T-helper 2 cell treated with Interferon-gamma antibody and Interleukin-4, amounts not matched to agents 5 μg/mL and 100 μg/mL, for 36 hours (primary cell): ENCODE data around the gene SCYGR8.
"Not testable (repeated sequence)": the region's sequence is repeated elsewhere in the genome, so short reads cannot be mapped to it uniquely, and the experiment has no call there.

ENCODE experiments used
- DNase-seq: peaks from one replicate; pipeline ENCODE4 v3.0.0; 2021; ENCODE audit warnings: low spot score
- H3K27ac Mint-ChIP-seq: one replicate; pipeline ENCODE4 v1.8.0; 2021; ENCODE audit warnings: mild to moderate bottlenecking, mixed read lengths
- H3K27me3 Mint-ChIP-seq: one replicate; pipeline ENCODE4 v1.8.0; 2021; ENCODE audit warnings: low read depth, mixed read lengths
- H3K36me3 Mint-ChIP-seq: one replicate; pipeline ENCODE4 v1.8.0; 2021; ENCODE audit warnings: low read depth, mixed read lengths
- H3K4me1 Mint-ChIP-seq: one replicate; pipeline ENCODE4 v1.8.0; 2021; ENCODE audit warnings: low read depth, mixed read lengths
- H3K4me3 Mint-ChIP-seq: one replicate; pipeline ENCODE4 v1.8.0; 2022; ENCODE audit warnings: mild to moderate bottlenecking, moderate library complexity, mixed read lengths
- H3K9me3 Mint-ChIP-seq: one replicate; pipeline ENCODE4 v1.8.0; 2021; ENCODE audit warnings: mixed read lengths

The SCYGR8 gene

GRCh38 chr2:227724394-227725039 is 21.2 kb upstream of the SCYGR8 start, which contains the start of gene SCYGR6:
Gene SCYGR6, minus strand, starts transcription at chr2:227724757. Its CDS starts 0 bp downstream, at chr2:227724757.
- no peak within 1 kb of the TSS for H3K4me3 Mint-ChIP-seq
- H3K27me3 Mint-ChIP-seq, result no peaks in the 10 kb centered on the region
- H3K4me1 Mint-ChIP-seq, result no peaks in the 10 kb centered on the region
- no peaks in the 10 kb centered on the region for H3K9me3 Mint-ChIP-seq
- H3K36me3 Mint-ChIP-seq, result no peaks in the 10 kb centered on the region
- no peak for DNase-seq
- H3K27ac Mint-ChIP-seq, result no peak within 1 kb of the TSS

GRCh38 chr2:227728035-227728434 is 17.7 kb upstream of the SCYGR8 start, which contains the start of gene SCYGR7:
Gene SCYGR7, plus strand, starts transcription at chr2:227728335. Its CDS starts 0 bp downstream, at chr2:227728335.
- Mint-ChIP-seq H3K27ac (no peak within 1 kb of the TSS), H3K4me1 (no peaks in the 10 kb centered on the region), H3K9me3 (no peaks in the 10 kb centered on the region), H3K4me3 (no peak within 1 kb of the TSS), H3K27me3 (no peaks in the 10 kb centered on the region), H3K36me3 (no peaks in the 10 kb centered on the region)
- no peak for DNase-seq

- H3K4me3 Mint-ChIP-seq, result no peak overlapping the region
- H3K4me1 Mint-ChIP-seq, result no peaks in the 10 kb centered on the region
- no peaks in the 10 kb centered on the region for H3K27me3 Mint-ChIP-seq
These were observed 6.3 kb upstream of the SCYGR8 start for GRCh38 chr2:227739351-227739750.

GRCh38 chr2:227740705-227741104 is 5.0 kb upstream of the SCYGR8 start:
- not testable (repeated sequence) for H3K4me1 Mint-ChIP-seq, H3K27me3 Mint-ChIP-seq, H3K4me3 Mint-ChIP-seq, H3K27ac Mint-ChIP-seq, DNase-seq, H3K9me3 Mint-ChIP-seq, H3K36me3 Mint-ChIP-seq

More at GRCh38 chr2:227739351-227739750, 6.3 kb upstream of the SCYGR8 start:
- H3K27ac Mint-ChIP-seq, result no peak overlapping the region
- no peak for DNase-seq
- H3K9me3 Mint-ChIP-seq, result no peaks in the 10 kb centered on the region
- H3K36me3 Mint-ChIP-seq, result no peaks in the 10 kb centered on the region

- no peaks in the 10 kb centered on the region for H3K4me1 Mint-ChIP-seq
- H3K27ac Mint-ChIP-seq, result no peak overlapping the region
- no peak overlapping the region for H3K4me3 Mint-ChIP-seq
- H3K9me3 Mint-ChIP-seq, result no peaks in the 10 kb centered on the region
- no peaks in the 10 kb centered on the region for H3K27me3 Mint-ChIP-seq
- H3K36me3 Mint-ChIP-seq, result no peaks in the 10 kb centered on the region
- no peak for DNase-seq
These were observed 2.4 kb downstream of the SCYGR8 start for GRCh38 chr2:227748079-227748478.

- H3K4me3 Mint-ChIP-seq, H3K9me3 Mint-ChIP-seq, DNase-seq, H3K27ac Mint-ChIP-seq, H3K27me3 Mint-ChIP-seq, H3K36me3 Mint-ChIP-seq, H3K4me1 Mint-ChIP-seq: not testable (repeated sequence)
These were observed 10.6 kb downstream of the SCYGR8 start for GRCh38 chr2:227756261-227756660.

GRCh38 chr2:227759411-227760118 is 13.9 kb downstream of the SCYGR8 start:
- no peaks in the 10 kb centered on the region for H3K9me3 Mint-ChIP-seq
- H3K4me1 Mint-ChIP-seq, result no peaks in the 10 kb centered on the region
- DNase-seq, result no peak
- no peak overlapping the region for H3K27ac Mint-ChIP-seq
- H3K27me3 Mint-ChIP-seq, result no peaks in the 10 kb centered on the region
- no peak overlapping the region for H3K4me3 Mint-ChIP-seq
- no peaks in the 10 kb centered on the region for H3K36me3 Mint-ChIP-seq

- H3K4me3 Mint-ChIP-seq, result no peak overlapping the region
- no peaks in the 10 kb centered on the region for H3K36me3 Mint-ChIP-seq
- H3K9me3 Mint-ChIP-seq, result no peaks in the 10 kb centered on the region
- no peak overlapping the region for H3K27ac Mint-ChIP-seq
- no peaks in the 10 kb centered on the region for H3K4me1 Mint-ChIP-seq
- no peak for DNase-seq
- no peaks in the 10 kb centered on the region for H3K27me3 Mint-ChIP-seq
These were observed 16.2 kb downstream of the SCYGR8 start for GRCh38 chr2:227761740-227762476.

- no peaks in the 10 kb centered on the region for H3K27me3 Mint-ChIP-seq
- H3K4me1 Mint-ChIP-seq, result no peaks in the 10 kb centered on the region
- H3K27ac Mint-ChIP-seq, result no peak overlapping the region
- no peaks in the 10 kb centered on the region for H3K9me3 Mint-ChIP-seq
- no peaks in the 10 kb centered on the region for H3K36me3 Mint-ChIP-seq
- no peak overlapping the region for H3K4me3 Mint-ChIP-seq
- DNase-seq, result no peak
These were observed 20.2 kb downstream of the SCYGR8 start for GRCh38 chr2:227765788-227766372.

- Mint-ChIP-seq H3K27me3 (no peaks in the 10 kb centered on the region), H3K36me3 (no peaks in the 10 kb centered on the region), H3K4me3 (no peak overlapping the region), H3K9me3 (no peaks in the 10 kb centered on the region), H3K4me1 (no peaks in the 10 kb centered on the region), H3K27ac (no peak overlapping the region)
- DNase-seq, result peak; percentile 40
These were observed 20.7 kb downstream of the SCYGR8 start for GRCh38 chr2:227766373-227766883.

- H3K36me3 Mint-ChIP-seq, result no peaks in the 10 kb centered on the region
- no peaks in the 10 kb centered on the region for H3K9me3 Mint-ChIP-seq
- H3K27me3 Mint-ChIP-seq, result no peaks in the 10 kb centered on the region
- H3K4me3 Mint-ChIP-seq, result no peak overlapping the region
- no peak for DNase-seq
- H3K4me1 Mint-ChIP-seq, result no peaks in the 10 kb centered on the region
- no peak overlapping the region for H3K27ac Mint-ChIP-seq
These were observed 22.1 kb downstream of the SCYGR8 start for GRCh38 chr2:227767830-227768229.

GRCh38 chr2:227772197-227772661 is 26.5 kb downstream of the SCYGR8 start:
- Mint-ChIP-seq H3K27ac (no peak overlapping the region), H3K27me3 (no peaks in the 10 kb centered on the region), H3K36me3 (no peaks in the 10 kb centered on the region), H3K4me1 (no peaks in the 10 kb centered on the region), H3K9me3 (no peaks in the 10 kb centered on the region), H3K4me3 (no peak overlapping the region)
- no peak for DNase-seq

- no peaks in the 10 kb centered on the region for H3K36me3 Mint-ChIP-seq
- H3K27ac Mint-ChIP-seq, result no peak overlapping the region
- no peak overlapping the region for H3K4me3 Mint-ChIP-seq
- H3K4me1 Mint-ChIP-seq, result no peaks in the 10 kb centered on the region
- no peaks in the 10 kb centered on the region for H3K27me3 Mint-ChIP-seq
- no peaks in the 10 kb centered on the region for H3K9me3 Mint-ChIP-seq
- DNase-seq, result no peak
These were observed 27.2 kb downstream of the SCYGR8 start for GRCh38 chr2:227772932-227773331.
